Fibroblast of mammary gland (primary cell): ENCODE results near the gene SDE2.

ENCODE experiments used
- DNase-seq: peaks from one replicate; pipeline ENCODE4 v3.0.0-alpha.2; 2010; ENCODE audit warnings: low read depth
- H3K4me3 ChIP-seq: 2 replicates; pipeline ENCODE4 v1.5.1; 2011; ENCODE audit warnings: low read depth, mild to moderate bottlenecking, low read length, moderate library complexity; ENCODE audit not compliant: control insufficient read depth
- CTCF ChIP-seq: conservative IDR thresholded peaks from 2 replicates; pipeline ENCODE4 v1.5.1; 2011; ENCODE audit warnings: low read depth, low read length, inconsistent platforms; ENCODE audit not compliant: control insufficient read depth, insufficient read depth

Gene SDE2

GRCh38 chr1:225944951-225945350 lies 54.2 kb downstream of the SDE2 start:
- TF ChIP-seq CTCF: no peak
- DNase-seq: no peak
- no peak overlapping the region for H3K4me3 ChIP-seq

DNA sequence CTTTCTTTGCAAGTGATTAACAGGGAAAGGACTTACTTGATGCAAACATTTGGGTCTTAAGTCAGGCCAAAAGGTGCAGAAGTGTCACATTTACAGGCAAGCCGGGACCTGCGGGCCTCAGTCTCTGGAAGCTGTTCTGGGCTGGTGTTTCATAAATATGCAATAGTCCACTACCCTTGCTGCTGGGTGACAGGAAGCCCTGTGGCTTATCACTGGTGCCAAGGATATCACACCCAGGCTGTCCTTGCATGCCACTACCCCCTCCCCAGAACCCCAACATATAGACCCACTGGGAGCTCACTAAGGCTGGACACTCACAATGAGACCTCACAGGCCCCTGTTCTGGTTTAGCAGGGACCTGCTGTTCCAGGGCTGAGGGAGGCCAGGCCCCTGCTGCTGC lies 54.8 kb downstream of the SDE2 start:
- no peak for DNase-seq
- no peak for TF ChIP-seq CTCF
- no peak overlapping the region for H3K4me3 ChIP-seq

- DNase-seq: no peak
- TF ChIP-seq CTCF: no peak
- H3K4me3 ChIP-seq: no peak overlapping the region
Measured at GRCh38 chr1:225943582-225943981, 55.6 kb downstream of the SDE2 start.

GRCh38 chr1:225942574-225942973 lies 56.6 kb downstream of the SDE2 start:
- no peak for DNase-seq
- H3K4me3 ChIP-seq: no peak overlapping the region
- TF ChIP-seq CTCF: no peak

DNA sequence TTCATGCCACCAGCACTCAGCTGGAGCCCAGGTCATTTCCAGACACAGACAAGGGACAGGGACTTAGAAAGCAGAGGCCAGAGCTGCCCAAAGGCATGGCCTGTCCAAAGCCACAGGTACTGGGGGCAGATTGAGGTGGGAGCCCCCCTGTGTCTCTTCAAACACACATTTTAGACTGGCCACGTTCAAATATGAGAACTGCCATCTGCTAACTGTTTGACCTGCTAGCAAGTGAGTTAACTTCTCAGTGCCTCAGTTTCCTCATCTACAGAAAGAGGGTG lies 57.3 kb downstream of the SDE2 start:
- DNase-seq: no peak
- TF ChIP-seq CTCF: no peak
- H3K4me3 ChIP-seq: no peak overlapping the region

- no peak for DNase-seq
- H3K4me3 ChIP-seq: no peak within 1 kb of the TSS
- no peak for TF ChIP-seq CTCF
Measured at GRCh38 chr1:225941187-225941941, 57.8 kb downstream of the SDE2 start, which contains the start of gene LEFTY2. Gene LEFTY2, minus strand, starts transcription at chr1:225941220. Its CDS starts 80 bp downstream, at chr1:225941140.
